ENCODE results near the gene UNC119B. TPM values are rescaled to one million over a fixed set of nuclear protein-coding genes. Genes with fewer than 3 reads are reported as not detected.
A peak's percentile ranks its signal among the peaks of the same experiment; 100 is the strongest.

Gene UNC119B
- total RNA-seq, 3 donors from 2014 or later: 19.2 to 24.0 (median 22.0) TPM

DNA sequence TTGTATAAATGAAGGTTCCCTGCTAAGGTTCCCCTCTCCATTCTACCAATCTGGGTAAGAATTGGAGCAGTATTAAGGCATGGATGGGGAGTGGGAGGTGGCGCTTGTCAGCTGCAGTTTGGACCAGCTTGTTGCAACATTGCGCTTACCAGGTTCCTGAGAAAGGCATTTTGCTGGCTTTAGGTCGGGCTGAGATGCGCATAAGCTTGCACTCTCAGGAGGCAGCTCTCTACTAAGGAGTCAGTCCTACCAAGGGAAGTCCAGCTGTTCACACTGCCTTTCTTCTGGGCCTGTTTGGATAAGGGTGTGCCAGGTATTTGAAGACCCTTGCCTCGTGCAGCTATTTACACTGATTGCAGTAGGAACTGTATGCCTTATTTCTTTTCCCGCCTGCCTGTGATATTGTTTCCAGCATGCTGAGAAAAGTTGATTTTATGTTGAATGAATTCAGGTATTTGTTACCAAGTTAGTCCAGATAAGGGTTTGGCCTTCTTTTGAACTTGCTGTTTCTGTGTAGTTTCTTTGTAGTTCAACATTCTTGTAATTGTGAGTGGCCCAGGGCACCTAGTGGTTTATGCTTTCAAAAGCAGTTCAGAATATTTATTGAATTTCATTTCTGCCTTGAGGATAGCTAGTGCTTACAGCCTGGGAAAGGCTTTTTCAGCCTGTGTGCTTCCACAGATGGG, 20.7 kb upstream of the UNC119B start:
- no peak for DNase-seq (ENCODE audit: low spot score in 2 of 2)
- no peaks in the 10 kb centered on the region for H3K9me3 ChIP-seq
- no peak overlapping the region for H3K27ac ChIP-seq
- H3K27me3 ChIP-seq: no peaks in the 10 kb centered on the region
- intact Hi-C loops (cut with DNase I; ENCODE audit: low total_unique reads): no loop called here
- no peak for TF ChIP-seq POLR2A (IDR thresholded peaks at IDR 0.05)
- TF ChIP-seq POLR2AphosphoS5 (IDR thresholded peaks at IDR 0.05): no peak
- TF ChIP-seq, protein P1, sequence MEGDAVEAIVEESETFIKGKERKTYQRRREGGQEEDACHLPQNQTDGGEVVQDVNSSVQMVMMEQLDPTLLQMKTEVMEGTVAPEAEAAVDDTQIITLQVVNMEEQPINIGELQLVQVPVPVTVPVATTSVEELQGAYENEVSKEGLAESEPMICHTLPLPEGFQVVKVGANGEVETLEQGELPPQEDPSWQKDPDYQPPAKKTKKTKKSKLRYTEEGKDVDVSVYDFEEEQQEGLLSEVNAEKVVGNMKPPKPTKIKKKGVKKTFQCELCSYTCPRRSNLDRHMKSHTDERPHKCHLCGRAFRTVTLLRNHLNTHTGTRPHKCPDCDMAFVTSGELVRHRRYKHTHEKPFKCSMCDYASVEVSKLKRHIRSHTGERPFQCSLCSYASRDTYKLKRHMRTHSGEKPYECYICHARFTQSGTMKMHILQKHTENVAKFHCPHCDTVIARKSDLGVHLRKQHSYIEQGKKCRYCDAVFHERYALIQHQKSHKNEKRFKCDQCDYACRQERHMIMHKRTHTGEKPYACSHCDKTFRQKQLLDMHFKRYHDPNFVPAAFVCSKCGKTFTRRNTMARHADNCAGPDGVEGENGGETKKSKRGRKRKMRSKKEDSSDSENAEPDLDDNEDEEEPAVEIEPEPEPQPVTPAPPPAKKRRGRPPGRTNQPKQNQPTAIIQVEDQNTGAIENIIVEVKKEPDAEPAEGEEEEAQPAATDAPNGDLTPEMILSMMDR (IDR thresholded peaks at IDR 0.05): no peak
- peak overlapping the region in 2 of 3 donors; percentile 66 to 93 for H3K4me3 ChIP-seq
- H3K36me3 ChIP-seq: no peaks in the 10 kb centered on the region
- H3K4me1 ChIP-seq: peaks cover 5 to 10% of the 10 kb centered on the region in 2 donors

DNA sequence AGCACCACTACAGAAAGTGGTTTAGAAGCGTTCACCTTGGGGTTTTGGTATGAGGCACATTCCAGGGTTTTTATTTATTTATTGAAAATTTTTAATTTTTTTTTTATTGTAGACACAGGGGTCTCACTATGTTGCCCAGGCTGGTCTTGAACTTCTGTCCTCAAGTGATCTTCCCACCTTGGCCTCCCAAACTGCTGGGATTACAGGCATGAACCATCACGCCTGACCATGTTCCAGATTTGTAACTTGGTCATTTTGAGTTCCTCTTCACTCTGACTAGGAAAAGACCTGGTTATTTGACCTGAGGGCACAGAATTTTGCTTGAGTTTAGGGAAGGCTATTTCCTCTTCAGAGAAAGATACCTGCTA, 20.2 kb upstream of the UNC119B start:
- Histone ChIP-seq H3K4me3 (no peak overlapping the region), H3K36me3 (no peaks in the 10 kb centered on the region), H3K27me3 (no peaks in the 10 kb centered on the region), H3K4me1 (peaks cover 5 to 10% of the 10 kb centered on the region in 2 donors), H3K9me3 (no peaks in the 10 kb centered on the region), H3K27ac (no peak overlapping the region)
- TF ChIP-seq, protein P1 (IDR thresholded peaks at IDR 0.05): no peak
- TF ChIP-seq POLR2AphosphoS5 (IDR thresholded peaks at IDR 0.05): no peak
- TF ChIP-seq POLR2A (IDR thresholded peaks at IDR 0.05): no peak
- DNase-seq (ENCODE audit: low spot score in 2 of 2): no peak
- intact Hi-C loops (cut with DNase I; ENCODE audit: low total_unique reads): no loop called here

DNA sequence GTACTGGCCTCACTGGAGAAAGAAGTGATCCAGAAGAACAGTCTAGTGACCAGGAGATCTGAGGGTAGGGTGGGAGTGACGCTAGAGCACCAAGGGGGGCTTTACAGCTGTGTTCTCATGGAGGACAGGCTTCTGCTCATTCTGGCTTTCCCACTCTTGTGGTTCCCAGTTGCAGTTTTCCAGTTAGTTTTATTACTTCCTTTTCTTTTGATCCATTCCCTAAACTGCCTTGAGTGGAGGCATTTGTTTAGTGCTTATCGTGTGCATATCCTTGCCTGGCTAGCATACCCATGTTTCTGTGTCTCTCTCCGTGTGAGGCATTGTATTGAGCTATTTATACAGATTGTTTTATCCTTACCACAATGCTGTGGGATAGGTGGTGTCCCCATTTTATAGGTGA, 19.3 kb upstream of the UNC119B start:
- Histone ChIP-seq H3K4me3 (no peak overlapping the region), H3K27me3 (no peaks in the 10 kb centered on the region), H3K36me3 (no peaks in the 10 kb centered on the region), H3K27ac (no peak overlapping the region), H3K4me1 (peaks cover 5 to 10% of the 10 kb centered on the region in 2 donors), H3K9me3 (no peaks in the 10 kb centered on the region)
- no peak for DNase-seq (ENCODE audit: low spot score in 2 of 2)
- TF ChIP-seq, protein P1 (IDR thresholded peaks at IDR 0.05): no peak
- TF ChIP-seq POLR2AphosphoS5 (IDR thresholded peaks at IDR 0.05) (no peak), POLR2A (IDR thresholded peaks at IDR 0.05) (no peak)
- intact Hi-C loops (cut with DNase I; ENCODE audit: low total_unique reads): no loop called here

DNA sequence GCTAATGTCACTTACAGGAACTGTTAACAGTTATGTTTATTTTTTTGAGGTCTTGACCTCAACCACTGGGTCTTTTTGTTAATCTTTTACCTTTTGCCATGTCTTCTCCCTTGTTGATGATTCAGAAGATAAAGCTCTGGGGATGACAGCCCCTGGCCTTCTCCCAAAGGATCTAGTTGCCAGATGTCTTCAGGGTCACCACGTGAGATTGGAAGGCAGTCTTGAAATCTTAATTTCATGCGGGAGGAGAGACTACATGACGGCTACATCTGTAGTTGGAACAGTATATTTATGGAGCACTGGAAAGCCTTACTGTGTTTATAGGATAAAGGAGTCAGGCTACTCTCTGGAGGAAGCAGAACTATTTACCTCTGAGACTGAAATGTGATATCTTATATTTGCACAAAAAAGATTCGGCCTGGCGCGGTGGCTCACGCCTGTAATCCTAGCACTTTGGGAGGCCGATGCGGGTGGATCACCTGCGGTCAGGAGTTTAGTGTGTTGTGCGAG, 17.7 kb upstream of the UNC119B start:
- intact Hi-C loops (cut with DNase I; ENCODE audit: low total_unique reads): no loop called here
- H3K27me3 ChIP-seq: no peaks in the 10 kb centered on the region
- TF ChIP-seq, protein P1 (IDR thresholded peaks at IDR 0.05): no peak
- TF ChIP-seq POLR2A (IDR thresholded peaks at IDR 0.05) (no peak), POLR2AphosphoS5 (IDR thresholded peaks at IDR 0.05) (no peak)
- no peak for DNase-seq (ENCODE audit: low spot score in 2 of 2)
- H3K9me3 ChIP-seq: no peaks in the 10 kb centered on the region
- peaks cover 5 to 10% of the 10 kb centered on the region in 2 donors for H3K4me1 ChIP-seq
- H3K27ac ChIP-seq: no peak overlapping the region
- H3K4me3 ChIP-seq: no peak overlapping the region
- H3K36me3 ChIP-seq: no peaks in the 10 kb centered on the region

DNA sequence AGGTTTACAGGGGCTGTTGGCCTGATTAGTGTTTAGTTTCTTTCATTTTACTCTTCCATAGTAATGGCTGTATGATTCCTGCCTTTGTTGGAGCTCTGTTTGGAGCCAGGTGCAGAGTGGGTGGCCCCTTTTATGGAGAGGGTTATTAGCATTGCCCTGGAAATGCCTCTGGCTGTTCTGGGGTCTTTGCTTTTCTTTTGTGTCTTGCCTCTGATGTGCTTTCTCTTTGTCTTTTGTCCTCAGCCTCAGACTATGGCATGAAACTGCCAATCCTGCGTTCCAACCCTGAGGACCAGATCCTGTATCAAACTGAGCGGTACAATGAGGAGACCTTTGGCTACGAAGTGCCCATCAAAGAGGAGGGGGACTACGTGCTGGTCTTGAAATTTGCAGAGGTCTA, 16.4 kb upstream of the UNC119B start:
- peaks cover 0 to 10% of the 10 kb centered on the region in 2 donors for H3K4me1 ChIP-seq
- H3K27ac ChIP-seq: no peak overlapping the region
- H3K36me3 ChIP-seq: no peaks in the 10 kb centered on the region

More for the DNA sequence above, 16.4 kb upstream of the UNC119B start:
- no peak overlapping the region for H3K4me3 ChIP-seq
- intact Hi-C loops (cut with DNase I; ENCODE audit: low total_unique reads): no loop called here
- H3K27me3 ChIP-seq: no peaks in the 10 kb centered on the region
- DNase-seq (ENCODE audit: low spot score in 2 of 2): no peak
- H3K9me3 ChIP-seq: no peaks in the 10 kb centered on the region
- TF ChIP-seq POLR2AphosphoS5 (IDR thresholded peaks at IDR 0.05) (no peak), POLR2A (IDR thresholded peaks at IDR 0.05) (no peak)
- TF ChIP-seq, protein P1 (IDR thresholded peaks at IDR 0.05): no peak
